K562 (cell line): ENCODE results near the gene ETFRF1. TPM values are rescaled to one million over a fixed set of nuclear protein-coding genes. Genes with fewer than 3 reads are reported as not detected.

Source experiments
- ATAC-seq: fragments of 200-7000 bp; cut with Tn5 transposase; 3 replicates; pipeline ENCODE4 v1.9.1; 2020; ENCODE audit warnings: moderate library complexity
- BruUV-seq: library from RNA; stranded (reverse); fragments of 400-500 nt; replicated peaks from 2 replicates; lab custom pipeline; 2021; lab: Mats Ljungman, UMichigan
- CTCF ChIA-PET: fragments of 300-600 bp; formaldehyde crosslinking; extraction: SDS; loops from one replicate; lab custom pipeline; 2021; ENCODE audit warnings: low intra/inter-chr PET ratio; lab: Yijun Ruan, JAX
- POLR2A ChIA-PET: fragments of 300-600, 350-650 bp; sonication (Branson Sonifier 250); formaldehyde crosslinking; extraction: SDS; loops from one replicate; lab custom pipeline; 2021; ENCODE audit warnings: antibody characterized with exemption, inconsistent platforms; lab: Yijun Ruan, JAX
- DNase-seq, 4 experiments: peaks; one replicate each; pipeline versions ENCODE4 v3.0.0 to v3.0.0-alpha.2; 2011 to 2018; ENCODE audit warnings: low spot score in 3 of 4, mixed read lengths in 3 of 4; ENCODE audit errors: extremely low read depth in 1 of 4
- FAIRE-seq: peaks from 2 replicates; lab custom pipeline; 2011; peaks lifted over from hg19 to GRCh38; lab: Jason Lieb, UNC
- H2AFZ ChIP-seq: 2 replicates; pipeline ENCODE4 v1.6.0; 2011; ENCODE audit warnings: low read depth, low read length, control low read depth, inconsistent platforms
- H3K27ac ChIP-seq: fragments of 200-600 bp; 3 replicates; pipeline ENCODE4 v1.8.0; 2011; ENCODE audit warnings: low read depth, mild to moderate bottlenecking, control low read depth, inconsistent platforms, low read length, moderate library complexity, mixed read lengths; ENCODE audit errors: extremely low read depth
- H3K27me3 ChIP-seq, 2 experiments: fragments of 300-600 bp in 1 of 2; 2 replicates in 1 of 2; 3 replicates in 1 of 2; pipeline versions ENCODE4 v1.6.0 to v1.8.0; 2011; ENCODE audit warnings: inconsistent platforms in 2 of 2, low read length in 2 of 2, mild to moderate bottlenecking in 1 of 2, mixed read lengths in 1 of 2, moderate library complexity in 1 of 2; ENCODE audit not compliant: control insufficient read depth in 2 of 2, insufficient read depth in 2 of 2
- H3K36me3 ChIP-seq: fragments of 300-600 bp; 3 replicates; pipeline ENCODE4 v1.8.0; 2011; ENCODE audit warnings: mild to moderate bottlenecking, low read length, inconsistent platforms; ENCODE audit not compliant: control insufficient read depth, insufficient read depth
- H3K4me1 ChIP-seq, 2 experiments: fragments of 200-600 bp in 1 of 2; replicated peaks in 1 of 2; 2 replicates in 1 of 2; 3 replicates in 1 of 2; pipeline versions ENCODE4 v1.5.1 to v1.8.0; 2011; ENCODE audit warnings: inconsistent platforms in 2 of 2, low read length in 2 of 2, mild to moderate bottlenecking in 1 of 2, mixed read lengths in 1 of 2, moderate library complexity in 1 of 2; ENCODE audit not compliant: control insufficient read depth in 2 of 2, insufficient read depth in 2 of 2
- H3K4me2 ChIP-seq: 2 replicates; pipeline ENCODE4 v1.6.1; 2011; ENCODE audit warnings: low read length, control low read depth, inconsistent platforms, mixed read lengths; ENCODE audit not compliant: insufficient read depth
- H3K4me3 ChIP-seq: fragments of 200-600 bp; sonication (generic), shearing (Covaris generic); 2 replicates; pipeline ENCODE4 v1.5.1; 2016; ENCODE audit warnings: control low read depth, inconsistent platforms
- H3K79me2 ChIP-seq: fragments of 200-600 bp; 3 replicates; pipeline ENCODE4 v1.8.0; 2011; ENCODE audit warnings: low read length, inconsistent platforms; ENCODE audit not compliant: control insufficient read depth, insufficient read depth
- H3K9ac ChIP-seq, 2 experiments: 2 replicates each; pipeline versions ENCODE4 v1.6.0 to v1.6.1; 2011; ENCODE audit warnings: low read depth in 2 of 2, low read length in 2 of 2, control low read depth in 1 of 2, inconsistent platforms in 1 of 2, mild to moderate bottlenecking in 1 of 2, mixed read lengths in 1 of 2; ENCODE audit not compliant: insufficient read depth in 1 of 2
- H3K9me1 ChIP-seq: one replicate; pipeline ENCODE4 v1.6.0; 2011; ENCODE audit warnings: inconsistent platforms, mild to moderate bottlenecking, low read length, moderate library complexity; ENCODE audit not compliant: control insufficient read depth, insufficient read depth
- H3K9me3 ChIP-seq: replicated peaks from 2 replicates; pipeline ENCODE4 v1.5.1; 2011; ENCODE audit warnings: low read depth, low read length, inconsistent platforms; ENCODE audit not compliant: control insufficient read depth, insufficient read depth
- H4K20me1 ChIP-seq: replicated peaks from 2 replicates; pipeline ENCODE4 v1.6.1; 2011; ENCODE audit warnings: low read length, inconsistent platforms, mixed read lengths; ENCODE audit not compliant: control insufficient read depth, insufficient read depth
- ATF1 ChIP-seq, 2 experiments: fragments of 450-650 bp in 1 of 2; IDR thresholded peaks; 2 replicates each; pipeline ENCODE4 v1.6.1; 2016; ENCODE audit warnings: missing compliant biosample characterization in 1 of 2, missing genetic modification characterization in 1 of 2
- ATF3 ChIP-seq, 2 experiments: fragments of 450-650 bp in 1 of 2; sonication (generic) in 1 of 2; formaldehyde crosslinking in 1 of 2; IDR thresholded peaks in 1 of 2; conservative IDR thresholded peaks in 1 of 2; 2 replicates each; pipeline versions ENCODE4 v1.6.1 to v1.8.1; 2016 to 2023; ENCODE audit warnings: mild to moderate bottlenecking in 2 of 2, moderate library complexity in 2 of 2, inconsistent platforms in 1 of 2, missing genetic modification reagents in 1 of 2
- ATF7 ChIP-seq: fragments of 450-650 bp; IDR thresholded peaks from 2 replicates; pipeline ENCODE4 v1.7.1; 2014; ENCODE audit warnings: mild to moderate bottlenecking, moderate library complexity
- C11orf30 ChIP-seq: fragments of 450-650 bp; IDR thresholded peaks from 2 replicates; pipeline ENCODE4 v1.6.1; 2016; ENCODE audit warnings: low read depth, mild to moderate bottlenecking
- DEAF1 ChIP-seq: fragments of 450-650 bp; formaldehyde crosslinking; IDR thresholded peaks from 2 replicates; pipeline ENCODE4 v1.4.0; 2020; ENCODE audit warnings: mild to moderate bottlenecking, moderate library complexity
- ETS1 ChIP-seq: conservative IDR thresholded peaks from 2 replicates; pipeline ENCODE4 v1.6.1; 2011; ENCODE audit warnings: low read depth, mild to moderate bottlenecking, low read length; ENCODE audit not compliant: control insufficient read depth
- KDM4B ChIP-seq, 2 experiments: fragments of 450-650 bp in 1 of 2; sonication (generic) in 1 of 2; IDR thresholded peaks; 2 replicates each; pipeline ENCODE4 v1.6.1; 2016 to 2017; ENCODE audit warnings: borderline replicate concordance in 2 of 2, antibody characterized with exemption in 1 of 2, low read depth in 1 of 2, mild to moderate bottlenecking in 1 of 2
- MNT ChIP-seq, 2 experiments: fragments of 450-650 bp; conservative IDR thresholded peaks; 2 replicates each; pipeline ENCODE4 v1.6.1; 2017; ENCODE audit warnings: mild to moderate bottlenecking in 2 of 2, moderate library complexity in 2 of 2
- NR2C1 ChIP-seq, 2 experiments: fragments of 450-650 bp; IDR thresholded peaks; 2 replicates each; pipeline ENCODE4 v1.6.1; 2017; ENCODE audit warnings: mild to moderate bottlenecking in 2 of 2, antibody characterized with exemption in 1 of 2, inconsistent platforms in 1 of 2, missing compliant biosample characterization in 1 of 2, missing genetic modification characterization in 1 of 2
- RAD21 ChIP-seq, 2 experiments: fragments of 250-450 bp in 1 of 2; fragments of 450-650 bp in 1 of 2; sonication (Bioruptor Pico) in 1 of 2; formaldehyde crosslinking in 1 of 2; IDR thresholded peaks in 1 of 2; conservative IDR thresholded peaks in 1 of 2; 2 replicates each; pipeline versions ENCODE4 v1.4.0 to v1.8.0; 2020 to 2022; ENCODE audit warnings: mild to moderate bottlenecking in 2 of 2, moderate library complexity in 1 of 2
- ZNF316 ChIP-seq: fragments of 450-650 bp; IDR thresholded peaks from 2 replicates; pipeline ENCODE4 v1.6.1; 2016
- WGBS: fragments of 100-300 bp; shearing (Covaris generic); methylation state at CpG from one replicate; pipeline ENCODE4 v1.1.6; 2016; ENCODE audit warnings: low coverage, mixed read lengths; ENCODE audit not compliant: insufficient coverage; ENCODE audit errors: missing lambda C conversion rate; 5-methylcytosine and 5-hydroxymethylcytosine counted together
- in situ Hi-C: fragments of 300-500 bp; cut with MboI; formaldehyde crosslinking; loops from 4 replicates; pipeline ENCODE4 v1.15.0; 2018; ENCODE audit warnings: inconsistent platforms, mixed read lengths
- intact Hi-C: fragments of 100-400 bp; cut with micrococcal nuclease; formaldehyde crosslinking; loops from 2 replicates; pipeline ENCODE4 v1.14.2; 2022
- polyA plus RNA-seq, 8 experiments: library from polyadenylated mRNA; depleted of rRNA in 4 of 8; stranded (reverse) in 5 of 8; unstranded in 3 of 8; fragments of >200 nt; fragmentation: Nextera tagmentation in 2 of 8; fragmentation: Illumina TruSeq in 1 of 8; extraction: Ambion mirVana in 2 of 8; extraction: Trizol in 1 of 8; gene quantifications; 2 replicates each; pipeline versions ENCODE4 v1.2.1 to v1.2.3, GENCODE V29; 2011 to 2014; ENCODE audit warnings: inconsistent platforms in 1 of 8, missing spikeins in 1 of 8
- total RNA-seq, 7 experiments: library from RNA; depleted of rRNA in 6 of 7; stranded (reverse); fragments of >200 nt in 6 of 7; fragmentation: Illumina TruSeq in 2 of 7; extraction: Trizol in 2 of 7; gene quantifications; 2 replicates each; pipeline versions ENCODE4 v1.2.1 to v1.2.3, GENCODE V29; 2011 to 2021; ENCODE audit warnings: low replicate concordance in 1 of 7

ETFRF1 gene
- total and polyA plus RNA-seq, 9 of the 15 experiments (the other 6 are each of a cell fraction or from before 2014, with no cell fraction given): 16.1 to 107 (median 33.7) TPM

GRCh38 chr12:25241167-25242020, 46.4 kb downstream of the ETFRF1 start (continued):
- peak; percentile 32; the same call in 1 of the 2 replicates for TF ChIP-seq DEAF1
- TF ChIP-seq RAD21 (CRISPR knock-in tag; conservative IDR thresholded peaks at IDR 0.05 in 1 of 2, IDR thresholded peaks at IDR 0.05 in 1 of 2): peak; percentile 56 to 64
- TF ChIP-seq NR2C1 (IDR thresholded peaks at IDR 0.05): no peak
- TF ChIP-seq NR2C1 (tag; IDR thresholded peaks at IDR 0.05): no peak
- no peak for TF ChIP-seq KDM4B (IDR thresholded peaks at IDR 0.05; ENCODE audit: borderline replicate concordance in 2 of 2, low read depth in 1 of 2)

- Histone ChIP-seq H3K27me3 (no peaks in the 10 kb centered on the region), H4K20me1 (no peaks in the 10 kb centered on the region), H3K4me1 (peaks cover 0 to 12% of the 10 kb centered on the region in 2 experiments; a peak in 3 of 5 replicates), H2AFZ (no peak overlapping the region), H3K9me3 (no peaks in the 10 kb centered on the region), H3K27ac (no peak overlapping the region), H3K4me3 (no peak overlapping the region), H3K9ac (no peak overlapping the region), H3K4me2 (no peak overlapping the region), H3K36me3 (peaks cover 24% of the 10 kb centered on the region; the same call in 1 of the 3 replicates), H3K9me1 (no peaks in the 10 kb centered on the region), H3K79me2 (peaks cover 25% of the 10 kb centered on the region)
- ATAC-seq (no peak), DNase-seq (no peak), FAIRE-seq (no peak)
- TF ChIP-seq ATF7: peak; percentile 68; the same call in 1 of the 2 replicates
- TF ChIP-seq ETS1: no peak
- peak; percentile 61 for TF ChIP-seq C11orf30
- no peak for TF ChIP-seq MNT (conservative IDR thresholded peaks at IDR 0.05)
- TF ChIP-seq ATF3 (IDR thresholded peaks at IDR 0.05): peak; percentile 67
- no peak for TF ChIP-seq ATF3 (CRISPR knock-in tag; conservative IDR thresholded peaks at IDR 0.05)
- no peak for TF ChIP-seq ATF1 (CRISPR knock-in tag; IDR thresholded peaks at IDR 0.05)
- peak; percentile 51; the same call in 1 of the 2 replicates for TF ChIP-seq ATF1 (tag; IDR thresholded peaks at IDR 0.05)
- peak; percentile 69 for TF ChIP-seq ZNF316
- WGBS: 58% methylated on average over 5 of the region's 5 CpGs
- CTCF ChIA-PET: no interaction called here
- POLR2A ChIA-PET: no interaction called here
- BruUV-seq: no TSS peak
- in situ Hi-C loops: no loop called here
- intact Hi-C loops: no loop called here
Measured at GRCh38 chr12:25242981-25243679, 48.1 kb downstream of the ETFRF1 start.
